HUES64 (cell line): ENCODE data around the gene H2BK1.

ENCODE experiments used
- H3K27ac ChIP-seq: 2 replicates; pipeline ENCODE4 v1.7.0; 2013; ENCODE audit warnings: low read depth, low read length, inconsistent platforms
- H3K27me3 ChIP-seq: 2 replicates; pipeline ENCODE4 v1.6.1; 2013; ENCODE audit warnings: mild to moderate bottlenecking, low read length; ENCODE audit not compliant: insufficient read depth
- H3K36me3 ChIP-seq: 2 replicates; pipeline ENCODE4 v1.6.1; 2013; ENCODE audit warnings: mild to moderate bottlenecking, low read length; ENCODE audit not compliant: insufficient read depth
- H3K4me1 ChIP-seq: 2 replicates; pipeline ENCODE4 v1.6.1; 2013; ENCODE audit warnings: mild to moderate bottlenecking, low read length, moderate library complexity; ENCODE audit not compliant: insufficient read depth
- H3K4me3 ChIP-seq: 2 replicates; pipeline ENCODE4 v1.5.1; 2013; ENCODE audit warnings: mild to moderate bottlenecking, low read length, moderate library complexity
- H3K9ac ChIP-seq: 2 replicates; pipeline ENCODE4 v1.6.1; 2013; ENCODE audit warnings: mild to moderate bottlenecking, low read depth, low read length
- H3K9me3 ChIP-seq: 2 replicates; pipeline ENCODE4 v1.6.1; 2013; ENCODE audit warnings: low read depth, low read length; ENCODE audit not compliant: insufficient read depth
- WGBS: fragments of 150-250, 120-280 bp; methylation state at CpG from one replicate; pipeline ENCODE4 v1.1.7; 2013; ENCODE audit warnings: missing lambda C conversion rate; 5-methylcytosine and 5-hydroxymethylcytosine counted together

Gene H2BK1

DNA sequence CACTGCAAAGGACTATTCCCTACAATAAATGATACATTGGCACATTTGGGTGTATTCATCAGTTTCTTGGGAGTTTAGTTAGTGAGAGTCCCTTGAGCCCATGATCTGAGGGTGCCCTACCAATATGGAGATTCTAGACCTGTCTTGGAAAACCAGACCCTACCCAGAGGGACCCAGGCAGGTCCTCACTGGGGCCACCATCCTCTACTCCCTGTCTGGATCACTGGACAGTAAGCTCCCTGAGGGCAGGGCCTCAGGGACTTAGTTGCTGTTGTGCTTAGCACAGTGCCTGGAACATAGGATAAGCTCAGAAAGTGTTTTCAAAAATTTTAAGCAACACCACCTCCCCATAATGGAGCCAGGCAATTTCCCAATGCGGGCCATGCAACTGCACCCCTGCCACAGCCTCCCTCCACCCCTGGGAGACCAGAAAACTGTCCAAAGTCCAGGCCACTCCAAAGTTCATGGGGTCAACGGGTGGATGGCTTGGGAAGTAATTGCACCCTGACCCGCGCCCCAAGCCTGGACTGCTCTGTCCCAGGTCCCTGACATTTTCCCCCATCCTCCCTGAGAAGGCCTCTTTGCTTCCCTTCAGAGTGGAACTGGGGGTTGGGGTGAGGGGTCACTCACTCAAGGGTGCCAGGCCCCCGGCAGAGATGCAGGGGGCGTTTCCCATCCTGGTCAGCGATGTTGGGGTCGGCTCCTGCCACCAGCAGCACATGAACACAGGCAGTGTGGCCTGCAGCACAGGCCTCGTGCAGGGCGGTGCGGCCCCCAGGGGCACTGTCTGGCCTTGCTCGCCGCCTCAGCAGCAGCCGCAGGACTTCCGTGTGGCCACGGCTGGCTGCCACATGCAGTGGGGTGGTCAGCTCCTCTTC lies 24.3 kb downstream of the H2BK1 start:
- no peaks in the 10 kb centered on the region for H3K36me3 ChIP-seq
- H3K9me3 ChIP-seq = no peaks in the 10 kb centered on the region
- H3K27ac ChIP-seq = no peak overlapping the region
- H3K4me3 ChIP-seq = no peak overlapping the region
- no peaks in the 10 kb centered on the region; the same call in 1 of the 2 replicates for H3K27me3 ChIP-seq
- H3K9ac ChIP-seq = no peak overlapping the region
- H3K4me1 ChIP-seq = no peaks in the 10 kb centered on the region
- 94% methylated on average over 16 of the region's 16 CpGs for WGBS

DNA sequence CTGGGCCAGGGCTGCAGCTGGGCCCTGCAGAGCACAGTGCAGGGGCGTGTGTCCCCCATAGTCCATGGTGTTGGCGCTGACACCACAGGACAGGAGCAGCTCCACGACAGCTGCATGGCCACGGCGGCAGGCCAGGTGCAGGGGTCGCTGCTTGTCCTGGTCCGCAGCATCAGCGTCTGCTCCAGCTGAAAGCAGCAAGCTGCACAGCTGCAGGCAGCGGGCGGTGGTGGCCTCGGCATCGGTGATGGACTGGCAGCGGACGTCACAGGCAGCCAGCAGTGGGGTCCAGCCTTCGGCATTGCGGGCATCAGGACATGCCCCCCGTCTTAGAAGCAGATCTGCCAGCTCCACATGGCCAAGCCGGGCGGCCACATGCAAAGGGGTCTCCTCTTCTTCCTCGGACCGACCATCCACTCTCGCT lies 29.3 kb downstream of the H2BK1 start:
- WGBS = 91% methylated on average over 22 of the region's 22 CpGs
- H3K27ac ChIP-seq = no peak overlapping the region
- no peaks in the 10 kb centered on the region for H3K36me3 ChIP-seq
- H3K4me1 ChIP-seq = peaks cover 3% of the 10 kb centered on the region; the same call in 1 of the 2 replicates
- no peak overlapping the region for H3K4me3 ChIP-seq
- no peaks in the 10 kb centered on the region for H3K9me3 ChIP-seq
- peaks cover 10% of the 10 kb centered on the region; the same call in 1 of the 2 replicates for H3K27me3 ChIP-seq
- H3K9ac ChIP-seq = no peak overlapping the region

GRCh38 chr7:151179946-151180345 lies 30.3 kb downstream of the H2BK1 start:
- no peaks in the 10 kb centered on the region for H3K36me3 ChIP-seq
- H3K27me3 ChIP-seq = peaks cover 21% of the 10 kb centered on the region
- H3K9me3 ChIP-seq = no peaks in the 10 kb centered on the region
- no peak overlapping the region for H3K9ac ChIP-seq
- 79% methylated on average over 4 of the region's 4 CpGs for WGBS
- peaks cover 3% of the 10 kb centered on the region; the same call in 1 of the 2 replicates for H3K4me1 ChIP-seq
- no peak overlapping the region for H3K27ac ChIP-seq
- no peak overlapping the region for H3K4me3 ChIP-seq

GRCh38 chr7:151179287-151179860 lies 30.9 kb downstream of the H2BK1 start:
- Histone ChIP-seq H3K27ac (no peak overlapping the region), H3K4me3 (no peak overlapping the region), H3K9me3 (no peaks in the 10 kb centered on the region), H3K27me3 (peaks cover 26% of the 10 kb centered on the region), H3K4me1 (peaks cover 3% of the 10 kb centered on the region; the same call in 1 of the 2 replicates), H3K9ac (no peak overlapping the region), H3K36me3 (no peaks in the 10 kb centered on the region)
- WGBS = 95% methylated on average over 8 of the region's 8 CpGs

DNA sequence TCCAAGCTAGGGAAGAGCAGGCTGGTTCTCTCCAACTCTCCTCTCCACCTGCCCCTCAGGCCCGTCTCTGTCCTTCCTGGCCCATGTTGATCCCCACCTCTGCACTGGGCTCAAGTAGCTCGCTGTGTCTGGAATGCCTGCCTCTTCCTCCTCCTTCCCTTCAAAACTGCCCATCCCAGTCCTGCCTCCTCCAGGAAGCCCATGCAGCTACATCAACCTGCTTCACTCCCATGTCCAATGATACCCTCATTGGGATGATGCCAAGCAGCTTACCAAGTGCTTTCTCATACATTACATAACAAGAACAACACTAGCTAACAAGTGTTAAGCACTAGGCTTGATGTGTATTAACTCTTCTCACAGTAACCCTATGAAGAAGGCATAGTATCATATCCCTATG lies 31.5 kb downstream of the H2BK1 start:
- Histone ChIP-seq H3K4me1 (peaks cover 3% of the 10 kb centered on the region; the same call in 1 of the 2 replicates), H3K9ac (no peak overlapping the region), H3K27ac (no peak overlapping the region), H3K27me3 (peaks cover 31% of the 10 kb centered on the region), H3K4me3 (no peak overlapping the region), H3K9me3 (no peaks in the 10 kb centered on the region), H3K36me3 (no peaks in the 10 kb centered on the region)
- WGBS = 84% methylated on average over 2 of the region's 2 CpGs

DNA sequence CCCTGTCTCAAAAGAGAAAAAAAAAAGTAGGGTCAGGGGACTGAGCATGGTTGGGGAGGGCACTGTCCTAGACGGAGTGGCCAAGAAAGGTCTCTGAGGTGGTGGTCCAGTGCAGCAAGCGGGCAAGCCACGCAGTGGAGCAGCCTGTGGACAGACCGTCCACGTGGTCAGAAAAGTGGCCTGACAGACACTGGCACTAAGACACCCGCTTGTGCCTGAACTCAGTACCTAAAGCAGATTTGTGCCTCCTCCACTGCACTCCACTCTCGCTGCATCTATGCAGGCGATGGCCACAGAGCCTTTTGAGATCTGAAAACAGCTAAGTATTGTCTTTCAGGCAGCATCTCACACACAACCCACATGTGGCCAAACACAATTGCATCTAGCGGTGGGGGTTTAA lies 32.1 kb downstream of the H2BK1 start:
- Histone ChIP-seq H3K36me3 (no peaks in the 10 kb centered on the region), H3K4me3 (no peak overlapping the region), H3K4me1 (peaks cover 3% of the 10 kb centered on the region; the same call in 1 of the 2 replicates), H3K9me3 (no peaks in the 10 kb centered on the region), H3K27me3 (peaks cover 37% of the 10 kb centered on the region), H3K27ac (no peak overlapping the region), H3K9ac (no peak overlapping the region)
- 92% methylated on average over 9 of the region's 9 CpGs for WGBS

DNA sequence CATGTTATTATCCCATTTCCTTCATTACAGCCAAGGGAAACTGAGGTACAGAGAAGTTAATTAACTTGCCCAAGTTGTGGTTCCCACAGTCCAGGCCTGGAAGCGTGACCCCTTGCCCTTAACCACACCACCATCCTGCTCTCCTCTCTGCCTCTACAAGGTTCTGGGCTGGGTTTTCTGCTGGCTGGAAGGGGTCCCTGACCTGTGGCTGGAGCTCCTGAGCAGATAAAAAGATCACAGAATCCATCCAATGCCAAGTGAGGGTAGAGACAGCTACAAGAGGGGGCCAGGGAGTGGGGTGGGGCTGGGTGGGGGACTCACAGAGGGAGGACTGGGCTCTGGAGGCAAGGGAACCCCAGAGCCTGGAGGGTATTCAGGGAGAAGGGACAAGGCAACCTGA lies 33.0 kb downstream of the H2BK1 start:
- peaks cover 44% of the 10 kb centered on the region for H3K27me3 ChIP-seq
- no peak overlapping the region for H3K4me3 ChIP-seq
- H3K27ac ChIP-seq = no peak overlapping the region
- H3K36me3 ChIP-seq = no peaks in the 10 kb centered on the region
- 84% methylated on average over 1 of the region's 1 CpG for WGBS
- H3K9ac ChIP-seq = no peak overlapping the region
- peaks cover 3% of the 10 kb centered on the region; the same call in 1 of the 2 replicates for H3K4me1 ChIP-seq
- H3K9me3 ChIP-seq = no peaks in the 10 kb centered on the region

GRCh38 chr7:151176401-151176800 lies 33.9 kb downstream of the H2BK1 start:
- Histone ChIP-seq H3K27me3 (peaks cover 52% of the 10 kb centered on the region), H3K9ac (no peak overlapping the region), H3K4me1 (peaks cover 3% of the 10 kb centered on the region; the same call in 1 of the 2 replicates), H3K4me3 (no peak overlapping the region; the same call in 1 of the 2 replicates), H3K27ac (no peak overlapping the region), H3K9me3 (no peaks in the 10 kb centered on the region), H3K36me3 (no peaks in the 10 kb centered on the region)
- 93% methylated on average over 9 of the region's 9 CpGs for WGBS

GRCh38 chr7:151175793-151176311 lies 34.4 kb downstream of the H2BK1 start:
- Histone ChIP-seq H3K27ac (no peak overlapping the region), H3K9ac (no peak overlapping the region), H3K9me3 (no peaks in the 10 kb centered on the region), H3K4me1 (peaks cover 3% of the 10 kb centered on the region; the same call in 1 of the 2 replicates), H3K4me3 (no peak overlapping the region; the same call in 1 of the 2 replicates), H3K36me3 (no peaks in the 10 kb centered on the region), H3K27me3 (peaks cover 57% of the 10 kb centered on the region)
- 88% methylated on average over 23 of the region's 23 CpGs for WGBS

DNA sequence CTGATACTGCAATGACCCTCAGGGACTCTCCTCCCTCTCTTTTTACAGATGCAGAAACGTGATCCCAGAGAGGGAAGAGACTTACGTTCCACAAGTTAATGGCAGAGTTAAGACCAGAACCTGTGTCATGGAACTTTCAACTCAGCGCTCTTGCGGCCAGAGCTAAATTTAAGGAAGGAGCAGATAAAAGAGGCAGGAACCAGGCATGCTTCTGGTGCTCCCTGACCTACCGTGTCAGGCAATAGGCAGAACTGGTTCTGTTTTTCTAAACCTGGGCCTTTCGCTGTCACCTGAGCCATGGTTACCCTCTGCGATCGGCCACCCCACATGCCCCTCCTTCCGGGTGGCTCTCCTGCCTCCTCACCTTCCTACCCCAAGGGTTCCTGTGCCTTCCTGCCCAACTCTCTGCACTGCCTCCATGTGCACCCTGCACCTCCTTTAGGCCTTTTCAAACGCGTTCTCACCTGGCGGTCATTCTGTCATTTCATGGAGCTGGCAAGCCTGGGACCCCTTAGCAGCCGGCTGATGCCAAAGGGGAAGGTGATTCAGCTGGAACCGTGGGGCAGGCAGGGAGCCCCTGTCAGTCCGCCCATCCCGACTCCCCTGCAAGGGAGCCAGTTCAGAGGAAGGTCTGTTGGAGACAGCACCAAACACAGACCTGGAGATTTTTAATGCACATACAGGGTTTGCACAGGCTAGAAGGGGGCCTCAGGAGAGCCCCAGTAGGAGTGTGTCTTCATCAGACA lies 35.1 kb downstream of the H2BK1 start:
- H3K9ac ChIP-seq = no peak overlapping the region
- no peak overlapping the region for H3K27ac ChIP-seq
- 91% methylated on average over 16 of the region's 16 CpGs for WGBS
- H3K4me3 ChIP-seq = no peak overlapping the region
- H3K27me3 ChIP-seq = peaks cover 64% of the 10 kb centered on the region
- H3K4me1 ChIP-seq = peaks cover 3% of the 10 kb centered on the region; the same call in 1 of the 2 replicates
- H3K9me3 ChIP-seq = no peaks in the 10 kb centered on the region
- no peaks in the 10 kb centered on the region for H3K36me3 ChIP-seq
